Activated CD4-positive, CD25-positive, alpha-beta regulatory T cell treated with anti-CD3 and anti-CD28 coated beads, Interleukin-2, amount 50 U/mL, for 72 hours (primary cell): ENCODE data around the gene RELN.

ENCODE experiments used
- DNase-seq: peaks from one replicate; pipeline ENCODE4 v3.0.0; 2021

RELN gene

GRCh38 chr7:103613655-103614642 lies 375.5 kb downstream of the RELN start:
- DNase-seq = no peak

GRCh38 chr7:103609778-103610177 lies 379.7 kb downstream of the RELN start:
- DNase-seq = no peak

DNA sequence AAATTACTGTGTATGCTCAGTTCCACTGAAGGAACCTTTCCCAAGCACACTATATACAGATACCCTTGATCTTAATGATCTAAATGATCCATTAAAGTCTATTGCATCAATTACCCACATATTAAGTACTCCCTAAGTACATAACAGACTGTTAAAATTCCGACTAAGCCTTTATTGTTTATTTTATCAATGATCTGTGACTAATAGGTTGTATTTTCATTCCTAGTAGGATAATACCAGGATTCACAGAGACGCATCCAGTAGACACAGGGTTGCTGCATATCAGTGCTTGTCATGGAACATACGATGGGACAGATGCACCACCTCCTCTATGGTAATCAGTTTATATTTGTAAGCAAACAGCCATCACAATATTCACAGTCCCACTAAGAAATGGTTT lies 383.8 kb downstream of the RELN start:
- DNase-seq = no peak

DNA sequence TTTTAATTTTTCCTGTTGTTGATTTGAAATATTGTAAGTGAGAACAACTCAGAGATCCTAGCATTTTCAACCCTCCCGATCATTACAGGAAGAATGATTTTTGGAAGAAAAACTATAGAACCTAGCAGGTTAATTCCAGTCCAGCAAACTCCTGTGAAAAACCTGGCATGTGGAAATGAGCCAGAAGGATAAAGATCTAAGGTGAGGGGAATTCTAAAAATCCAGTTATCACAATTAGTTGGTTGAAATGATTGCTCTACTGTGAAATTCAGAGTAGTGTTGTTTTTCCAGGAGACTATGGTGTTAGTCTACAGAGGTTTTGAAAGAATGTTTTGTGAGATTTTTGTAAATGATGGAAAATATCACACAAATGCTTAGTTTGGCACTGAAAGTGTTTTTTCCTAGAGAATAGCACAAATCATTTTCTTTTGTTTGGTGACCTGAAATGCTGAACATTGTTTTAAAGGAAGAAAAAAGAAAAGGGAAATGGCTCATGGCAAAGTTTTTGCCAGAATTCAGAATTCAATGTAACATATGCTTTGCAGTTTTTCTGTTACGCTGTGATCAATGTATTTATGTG lies 391.0 kb downstream of the RELN start:
- DNase-seq = no peak

DNA sequence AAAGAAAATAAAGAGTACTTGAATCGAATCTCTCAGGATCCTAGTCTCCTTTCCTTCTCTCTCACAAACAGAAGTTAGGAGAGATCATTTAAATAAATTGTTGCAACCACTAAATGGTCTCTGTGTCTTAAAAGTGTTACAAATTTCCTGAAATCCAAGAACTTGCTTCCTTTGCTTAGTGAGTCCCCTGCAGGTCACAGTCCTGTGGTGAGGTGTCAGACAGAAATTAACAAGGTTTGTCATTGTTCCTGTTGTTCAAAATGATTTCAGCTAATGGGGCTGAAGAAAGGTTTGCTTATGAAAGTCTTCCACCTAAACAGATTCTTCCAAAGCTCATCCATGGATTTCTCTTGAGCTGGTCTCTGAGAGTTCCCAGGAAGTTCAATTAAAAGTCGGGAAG lies 391.9 kb downstream of the RELN start:
- DNase-seq = no peak

DNA sequence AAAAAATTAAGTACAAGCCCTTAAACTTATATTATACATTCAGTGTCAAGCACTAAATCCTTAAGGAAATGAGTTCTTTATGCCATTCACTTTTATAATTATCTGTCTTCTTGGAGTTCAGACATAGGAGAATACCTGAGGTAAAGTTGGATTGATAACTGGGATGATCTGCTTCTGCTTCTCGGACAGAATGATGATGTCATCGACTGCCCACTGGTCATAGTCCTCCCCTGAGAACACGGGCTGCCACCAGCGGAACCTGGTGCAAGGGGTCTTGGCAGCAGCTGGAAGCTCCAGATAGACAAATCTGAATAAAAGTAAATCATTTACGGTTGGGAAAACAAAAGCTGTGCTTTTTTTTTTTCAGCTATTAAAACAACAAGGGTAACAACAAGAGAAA lies 395.3 kb downstream of the RELN start:
- DNase-seq = no peak

- no peak for DNase-seq
These were observed 395.8 kb downstream of the RELN start for GRCh38 chr7:103593691-103594090.

DNA sequence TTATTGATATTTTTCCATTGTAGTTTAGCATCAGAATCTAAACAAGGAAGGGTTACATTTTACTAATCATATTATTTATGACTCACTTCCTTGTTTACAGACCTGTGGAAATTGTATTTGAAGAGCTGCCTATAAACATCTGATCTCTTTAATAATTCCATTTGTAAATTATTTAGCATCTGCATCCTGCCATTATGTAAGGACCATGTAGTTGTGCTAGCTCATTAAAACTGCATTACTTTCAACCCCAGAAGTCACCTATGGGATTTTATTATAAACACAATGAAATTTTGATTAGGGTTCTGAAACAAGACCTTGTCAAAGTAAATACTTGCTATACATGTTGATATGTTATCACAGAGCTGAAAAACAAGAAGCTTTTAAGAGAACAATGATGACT lies 396.6 kb downstream of the RELN start:
- DNase-seq = no peak

DNA sequence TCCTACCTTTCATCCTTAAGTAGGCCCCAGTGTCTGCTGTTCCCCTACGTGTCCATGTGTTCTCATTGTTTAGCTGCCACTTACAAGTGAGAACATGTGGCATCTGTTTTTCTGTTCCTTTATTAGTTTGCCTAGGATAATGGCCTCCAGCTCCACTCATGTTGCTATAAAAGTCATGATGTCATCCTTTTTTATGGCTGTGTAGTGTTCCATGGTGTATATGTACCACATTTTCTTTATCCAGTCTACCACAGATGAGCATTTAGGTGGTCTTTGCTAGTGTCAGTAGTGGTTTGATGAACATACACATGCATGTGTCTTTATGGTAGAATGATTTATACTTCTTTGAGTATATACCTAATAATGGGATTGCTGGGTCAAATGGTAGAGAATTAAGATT lies 397.3 kb downstream of the RELN start:
- no peak for DNase-seq

DNA sequence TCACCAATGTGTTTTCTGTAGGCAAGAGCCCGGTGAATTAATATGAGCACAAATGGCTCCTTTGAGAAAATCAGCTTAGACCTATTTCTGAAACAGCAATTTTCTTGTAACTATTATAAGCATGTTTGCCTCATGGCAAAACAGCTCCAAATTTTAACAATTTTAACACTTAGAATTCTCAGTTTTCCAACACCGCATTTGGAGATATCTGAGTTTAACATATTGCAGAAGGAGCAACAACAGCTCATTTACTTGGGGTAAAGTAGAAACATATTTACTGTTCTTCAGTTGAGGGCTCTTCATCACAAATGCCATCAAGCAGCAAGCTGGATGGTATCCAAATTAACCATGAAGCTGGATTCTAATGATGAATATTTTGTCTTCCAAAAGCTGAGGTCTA lies 409.4 kb downstream of the RELN start:
- no peak for DNase-seq

DNA sequence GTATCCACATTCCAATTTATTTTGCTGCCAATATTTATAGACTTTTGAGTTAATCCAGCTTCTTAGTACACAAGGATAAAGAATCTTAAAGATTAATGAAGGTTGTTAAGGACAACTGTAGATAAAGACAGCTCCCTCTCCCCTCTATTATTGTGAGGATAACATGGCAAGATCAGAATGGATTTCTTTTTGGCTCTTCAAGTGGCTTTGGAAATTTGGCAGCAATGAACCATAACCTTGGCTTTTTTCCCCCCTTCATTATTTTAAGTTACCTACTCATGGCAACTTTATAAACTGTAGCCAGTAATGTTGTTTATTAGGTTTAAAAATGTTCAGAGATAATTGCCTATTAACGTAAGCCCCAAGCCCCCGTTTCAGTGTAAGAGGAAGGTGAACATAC lies 412.4 kb downstream of the RELN start:
- no peak for DNase-seq

DNA sequence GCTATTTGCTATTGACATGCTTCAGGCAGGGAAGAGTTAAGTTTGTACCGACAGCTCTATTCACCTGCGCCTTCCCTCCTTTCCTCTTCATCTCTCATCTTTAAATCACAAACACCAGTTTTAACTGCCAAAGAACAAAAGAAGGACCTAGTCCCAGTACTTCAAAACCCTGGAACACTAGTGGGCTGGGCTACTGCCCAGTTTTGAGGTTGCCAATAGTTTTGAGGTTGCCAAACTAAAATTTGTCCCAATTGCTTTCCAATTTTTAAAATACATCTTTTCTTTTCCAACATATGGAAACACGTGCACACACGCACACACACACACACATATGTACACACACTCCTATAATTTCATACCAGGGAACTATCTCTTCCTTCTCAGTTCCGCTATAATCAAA lies 412.8 kb downstream of the RELN start:
- DNase-seq = no peak

GRCh38 chr7:103574576-103574975 lies 414.9 kb downstream of the RELN start:
- DNase-seq = no peak

- no peak for DNase-seq
These were observed 415.9 kb downstream of the RELN start for GRCh38 chr7:103573479-103574058.

DNA sequence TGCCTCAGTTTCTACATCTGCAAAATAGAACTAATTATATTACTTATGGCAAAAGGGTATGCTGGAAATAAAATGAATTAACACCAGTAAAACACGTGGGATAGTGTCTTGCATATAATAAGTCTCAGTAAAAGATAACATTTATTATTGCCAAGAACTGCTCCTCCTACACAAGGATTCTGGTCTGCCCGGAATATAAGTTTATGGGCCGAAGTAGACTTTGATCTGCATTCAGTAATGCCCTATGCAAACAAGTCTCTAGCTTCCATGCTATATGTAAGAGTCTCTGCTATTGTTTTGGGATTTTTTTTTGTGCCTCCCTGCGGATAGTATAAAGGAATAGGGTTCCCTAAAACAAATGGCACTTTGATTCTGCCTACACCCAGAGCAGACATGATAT lies 417.9 kb downstream of the RELN start:
- DNase-seq = no peak

- DNase-seq = no peak
These were observed 419.7 kb downstream of the RELN start for GRCh38 chr7:103569621-103570305.

- DNase-seq = no peak
These were observed 425.0 kb downstream of the RELN start for GRCh38 chr7:103564416-103564815.

- DNase-seq = no peak
These were observed 429.3 kb downstream of the RELN start for GRCh38 chr7:103560136-103560535.

GRCh38 chr7:103551016-103551415 lies 438.4 kb downstream of the RELN start:
- DNase-seq = no peak

GRCh38 chr7:103549786-103550185 lies 439.7 kb downstream of the RELN start:
- DNase-seq = no peak

GRCh38 chr7:103547451-103548284 lies 441.8 kb downstream of the RELN start:
- no peak for DNase-seq

GRCh38 chr7:103542470-103542869 lies 447.0 kb downstream of the RELN start:
- DNase-seq = no peak

DNA sequence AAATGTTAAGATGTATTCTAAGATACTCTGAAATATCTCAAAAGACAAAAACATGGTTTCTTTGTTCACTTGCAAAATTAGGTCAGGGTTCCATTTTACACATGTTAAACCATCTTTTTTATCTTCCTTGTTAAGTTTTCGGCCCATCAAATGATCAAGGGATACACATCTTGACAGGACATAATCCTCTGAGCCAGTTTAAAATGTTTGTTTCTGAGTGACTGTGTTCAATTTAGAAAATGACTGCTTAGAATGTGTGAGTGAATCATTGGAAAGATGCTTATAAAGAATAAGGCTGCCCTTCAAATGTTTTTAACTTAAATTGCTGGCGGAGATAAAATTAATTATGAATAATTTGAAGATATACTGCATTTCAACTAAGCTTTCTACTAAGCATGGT lies 447.5 kb downstream of the RELN start:
- DNase-seq = no peak
